Measurements from ENCODE around the gene MAEA.

MAEA gene

GRCh38 chr4:1359144-1359501 lies 69.4 kb downstream of the MAEA start:
- Histone ChIP-seq H3K27ac (no peak overlapping the region), H3K4me3 (ENCODE audit: low read depth, low read length) (no peak overlapping the region), H3K27me3 (ENCODE audit: insufficient read depth, low read depth, severe bottlenecking) (no peaks in the 10 kb centered on the region), H3K9me3 (ENCODE audit: severe bottlenecking) (no peaks in the 10 kb centered on the region), H3K36me3 (peaks cover 25% of the 10 kb centered on the region)
- no peak for DNase-seq
- TF ChIP-seq, protein P1, sequence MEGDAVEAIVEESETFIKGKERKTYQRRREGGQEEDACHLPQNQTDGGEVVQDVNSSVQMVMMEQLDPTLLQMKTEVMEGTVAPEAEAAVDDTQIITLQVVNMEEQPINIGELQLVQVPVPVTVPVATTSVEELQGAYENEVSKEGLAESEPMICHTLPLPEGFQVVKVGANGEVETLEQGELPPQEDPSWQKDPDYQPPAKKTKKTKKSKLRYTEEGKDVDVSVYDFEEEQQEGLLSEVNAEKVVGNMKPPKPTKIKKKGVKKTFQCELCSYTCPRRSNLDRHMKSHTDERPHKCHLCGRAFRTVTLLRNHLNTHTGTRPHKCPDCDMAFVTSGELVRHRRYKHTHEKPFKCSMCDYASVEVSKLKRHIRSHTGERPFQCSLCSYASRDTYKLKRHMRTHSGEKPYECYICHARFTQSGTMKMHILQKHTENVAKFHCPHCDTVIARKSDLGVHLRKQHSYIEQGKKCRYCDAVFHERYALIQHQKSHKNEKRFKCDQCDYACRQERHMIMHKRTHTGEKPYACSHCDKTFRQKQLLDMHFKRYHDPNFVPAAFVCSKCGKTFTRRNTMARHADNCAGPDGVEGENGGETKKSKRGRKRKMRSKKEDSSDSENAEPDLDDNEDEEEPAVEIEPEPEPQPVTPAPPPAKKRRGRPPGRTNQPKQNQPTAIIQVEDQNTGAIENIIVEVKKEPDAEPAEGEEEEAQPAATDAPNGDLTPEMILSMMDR (IDR thresholded peaks at IDR 0.05; ENCODE audit: low read depth, low read length), result no peak

- no peak for DNase-seq
- Histone ChIP-seq H3K9me3 (ENCODE audit: severe bottlenecking) (no peaks in the 10 kb centered on the region), H3K4me3 (ENCODE audit: low read depth, low read length) (no peak overlapping the region), H3K27ac (no peak overlapping the region), H3K27me3 (ENCODE audit: insufficient read depth, low read depth, severe bottlenecking) (no peaks in the 10 kb centered on the region), H3K36me3 (peaks cover 25% of the 10 kb centered on the region)
- TF ChIP-seq, protein P1 (IDR thresholded peaks at IDR 0.05; ENCODE audit: low read depth, low read length), result no peak
These were observed 70.3 kb downstream of the MAEA start for GRCh38 chr4:1359976-1360375.

DNA sequence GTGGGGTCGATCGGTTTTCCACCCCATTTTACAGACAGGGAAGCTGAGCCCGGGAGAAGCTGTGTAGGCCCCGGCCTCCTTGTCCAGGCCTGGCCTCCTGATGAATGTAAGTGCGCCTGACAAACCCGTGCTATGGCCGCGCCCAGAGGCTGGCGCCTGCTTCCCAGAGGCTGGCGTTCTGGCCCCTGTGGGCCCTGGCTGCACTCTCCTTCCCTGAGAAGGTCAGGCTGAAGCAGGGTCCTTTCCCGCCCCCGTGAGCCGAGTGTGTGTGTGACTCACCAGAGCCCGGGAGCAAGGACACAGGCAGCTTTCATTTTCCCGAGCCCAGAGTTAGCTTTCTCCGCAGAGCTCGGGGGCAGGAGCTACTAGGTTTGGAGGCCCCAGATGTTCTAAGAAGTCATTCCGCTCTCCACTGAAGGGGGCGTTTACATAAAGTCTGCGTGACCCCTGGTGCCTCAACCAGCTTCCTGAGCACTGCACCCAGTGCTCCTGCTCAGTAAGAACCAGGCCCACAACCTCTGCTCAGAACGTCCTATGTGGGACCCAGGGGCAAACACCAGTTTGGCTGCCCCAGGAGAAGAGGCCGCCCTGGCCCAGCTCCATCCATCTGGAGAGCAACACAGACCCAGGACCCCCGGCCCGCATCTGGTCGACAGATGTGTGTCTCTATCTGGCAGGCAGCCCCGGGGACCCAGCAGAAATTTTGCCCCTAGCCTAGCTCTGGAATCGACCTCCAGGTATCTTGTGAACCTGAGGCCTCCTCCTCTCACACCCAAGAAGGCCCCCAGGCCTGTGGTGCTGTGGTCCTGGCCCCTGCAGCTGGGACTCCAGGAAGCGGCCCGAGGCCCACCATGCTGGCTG lies 71.0 kb downstream of the MAEA start:
- no peaks in the 10 kb centered on the region for H3K27me3 ChIP-seq (ENCODE audit: insufficient read depth, low read depth, severe bottlenecking)
- peaks cover 21% of the 10 kb centered on the region for H3K36me3 ChIP-seq
- no peaks in the 10 kb centered on the region for H3K9me3 ChIP-seq (ENCODE audit: severe bottlenecking)
- no peak overlapping the region for H3K27ac ChIP-seq
- TF ChIP-seq, protein P1 (IDR thresholded peaks at IDR 0.05; ENCODE audit: low read depth, low read length), result no peak
- no peak for DNase-seq
- no peak overlapping the region for H3K4me3 ChIP-seq (ENCODE audit: low read depth, low read length)

DNA sequence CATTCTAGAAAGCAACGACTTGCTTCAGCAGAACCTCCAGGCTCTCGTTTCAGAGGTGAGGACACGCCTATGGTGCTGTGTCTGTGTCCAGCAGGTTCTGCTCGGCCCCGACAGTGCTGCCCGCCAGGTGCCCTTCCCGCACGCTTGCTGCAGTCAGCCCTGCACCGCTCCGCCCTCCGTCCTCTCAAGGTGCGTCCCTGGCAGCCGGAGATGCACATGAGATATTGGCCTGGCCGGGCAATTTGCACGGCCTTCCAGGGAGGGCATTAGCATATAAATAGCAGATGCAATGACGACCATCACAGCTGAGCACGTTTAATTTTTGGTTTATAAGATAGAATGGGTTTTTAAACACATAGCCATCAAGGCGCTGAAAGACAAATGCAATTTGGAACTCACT lies 71.7 kb downstream of the MAEA start:
- Histone ChIP-seq H3K4me3 (ENCODE audit: low read depth, low read length) (no peak overlapping the region), H3K27me3 (ENCODE audit: insufficient read depth, low read depth, severe bottlenecking) (no peaks in the 10 kb centered on the region), H3K9me3 (ENCODE audit: severe bottlenecking) (no peaks in the 10 kb centered on the region), H3K27ac (no peak overlapping the region), H3K36me3 (peaks cover 16% of the 10 kb centered on the region)
- no peak for DNase-seq
- TF ChIP-seq, protein P1 (IDR thresholded peaks at IDR 0.05; ENCODE audit: low read depth, low read length), result no peak

- Histone ChIP-seq H3K27ac (no peak overlapping the region), H3K36me3 (peaks cover 14% of the 10 kb centered on the region), H3K27me3 (ENCODE audit: insufficient read depth, low read depth, severe bottlenecking) (no peaks in the 10 kb centered on the region), H3K4me3 (ENCODE audit: low read depth, low read length) (no peak overlapping the region), H3K9me3 (ENCODE audit: severe bottlenecking) (no peaks in the 10 kb centered on the region)
- TF ChIP-seq, protein P1 (IDR thresholded peaks at IDR 0.05; ENCODE audit: low read depth, low read length), result no peak
- no peak for DNase-seq
These were observed 72.4 kb downstream of the MAEA start for GRCh38 chr4:1362046-1362445.

GRCh38 chr4:1362521-1362920 lies 72.8 kb downstream of the MAEA start:
- Histone ChIP-seq H3K4me3 (ENCODE audit: low read depth, low read length) (no peak overlapping the region), H3K27me3 (ENCODE audit: insufficient read depth, low read depth, severe bottlenecking) (no peaks in the 10 kb centered on the region), H3K36me3 (peaks cover 10% of the 10 kb centered on the region), H3K27ac (no peak overlapping the region), H3K9me3 (ENCODE audit: severe bottlenecking) (no peaks in the 10 kb centered on the region)
- TF ChIP-seq, protein P1 (IDR thresholded peaks at IDR 0.05; ENCODE audit: low read depth, low read length), result no peak
- no peak for DNase-seq

Measured in WERI-Rb-1 (cell line).